ENCODE results near the gene ABHD16A.

GRCh38 chr6:31732029-31732428 is 28.9 kb upstream of the ABHD16A start:
- TF ChIP-seq CTCF (IDR thresholded peaks at IDR 0.05) (no peak), POLR2A (IDR thresholded peaks at IDR 0.05) (no peak), EP300 (IDR thresholded peaks at IDR 0.05) (no peak)
